Transverse colon (tissue), 4 donors: ENCODE measurements around the gene KAZN. TPM values are rescaled to one million over a fixed set of nuclear protein-coding genes. Genes with fewer than 3 reads are reported as not detected.

Experiments used
- DNase-seq: peaks from one replicate; pipeline ENCODE4 v3.0.0-alpha.2; 2019
- H3K27ac ChIP-seq, 4 donors: fragments of 200-600 bp; sonication (generic); 2 replicates each; pipeline ENCODE4 v1.5.1; 2016 to 2018; ENCODE audit warnings: inconsistent platforms in 4 of 4
- H3K27me3 ChIP-seq: fragments of 200-600 bp; sonication (generic); 2 replicates; pipeline ENCODE4 v1.5.1; 2017; ENCODE audit warnings: inconsistent platforms
- H3K36me3 ChIP-seq, 4 donors: fragments of 200-600 bp; sonication (generic); 2 replicates each; pipeline ENCODE4 v1.5.1; 2017 to 2019; ENCODE audit warnings: inconsistent platforms in 4 of 4
- H3K4me1 ChIP-seq, 4 donors: fragments of 200-600 bp; sonication (generic); 2 replicates each; pipeline ENCODE4 v1.5.1; 2017 to 2020; ENCODE audit warnings: inconsistent platforms in 4 of 4
- H3K4me3 ChIP-seq, 4 donors: fragments of 200-600 bp; sonication (generic); 1 replicate in 1 of 4; 2 replicates in 3 of 4; pipeline versions ENCODE4 v1.5.1 to v1.6.1; 2017 to 2019; ENCODE audit warnings: inconsistent platforms in 4 of 4
- H3K9me3 ChIP-seq, 2 donors: fragments of 200-600 bp; sonication (generic); 2 replicates each; pipeline ENCODE4 v1.5.1; 2017 to 2019; ENCODE audit warnings: inconsistent platforms in 2 of 2
- EP300 ChIP-seq: sonication (generic); formaldehyde crosslinking; IDR thresholded peaks from one replicate; pipeline ENCODE4 v1.6.1; 2017; ENCODE audit warnings: antibody characterized with exemption, low read depth
- POLR2A ChIP-seq: fragments of 450-650 bp; IDR thresholded peaks from one replicate; pipeline ENCODE4 v1.6.1; 2016; ENCODE audit warnings: antibody characterized with exemption, mild to moderate bottlenecking, moderate library complexity
- POLR2AphosphoS5 ChIP-seq, 3 donors: sonication (generic); formaldehyde crosslinking; IDR thresholded peaks; one replicate each; pipeline ENCODE4 v1.6.1; 2016; ENCODE audit warnings: antibody characterized with exemption in 3 of 3
- WGBS, 2 donors: methylation state at CpG; one replicate each; pipeline ENCODE4 v1.1.5; 2018; ENCODE audit warnings: low coverage in 1 of 2; 5-methylcytosine and 5-hydroxymethylcytosine counted together
- in situ Hi-C, 4 donors: fragments of 200-750 bp; cut with MboI; loops; one replicate each; pipeline versions ENCODE4 v1.15.0 to v1.15.1; 2017; ENCODE audit warnings: low sequenced_read_pairs in 3 of 4, low pct_ligation_motif_present in 1 of 4, low pct_unique_long_range_greater_than_20kb in 1 of 4
- intact Hi-C: fragments of 100-400 bp; cut with DNase I; formaldehyde crosslinking; loops from one replicate; pipeline ENCODE4 v1.15.1; 2023; ENCODE audit warnings: low total_unique reads
- total RNA-seq, 4 donors: library from RNA; depleted of rRNA; stranded (reverse); fragments of >200 nt; gene quantifications; one replicate each; pipeline ENCODE4 v1.1.0, GENCODE V29; 2016
- TF ChIP-seq, protein P1 (sequence below), 5 experiments: fragments of 200-600 bp in 3 of 5; fragments of 450-650 bp in 2 of 5; sonication (generic) in 3 of 5; IDR thresholded peaks; 1 replicate in 2 of 5; 2 replicates in 3 of 5; pipeline ENCODE4 v1.5.1; 2016 to 2017; ENCODE audit warnings: antibody characterized with exemption in 5 of 5, inconsistent platforms in 3 of 5, mild to moderate bottlenecking in 2 of 5, moderate library complexity in 1 of 5

Gene KAZN
- total RNA-seq, 4 donors from 2014 or later, result 12.0 to 17.1 (median 16.2) TPM

- no peaks in the 10 kb centered on the region for H3K27me3 ChIP-seq
- TF ChIP-seq, protein P1, sequence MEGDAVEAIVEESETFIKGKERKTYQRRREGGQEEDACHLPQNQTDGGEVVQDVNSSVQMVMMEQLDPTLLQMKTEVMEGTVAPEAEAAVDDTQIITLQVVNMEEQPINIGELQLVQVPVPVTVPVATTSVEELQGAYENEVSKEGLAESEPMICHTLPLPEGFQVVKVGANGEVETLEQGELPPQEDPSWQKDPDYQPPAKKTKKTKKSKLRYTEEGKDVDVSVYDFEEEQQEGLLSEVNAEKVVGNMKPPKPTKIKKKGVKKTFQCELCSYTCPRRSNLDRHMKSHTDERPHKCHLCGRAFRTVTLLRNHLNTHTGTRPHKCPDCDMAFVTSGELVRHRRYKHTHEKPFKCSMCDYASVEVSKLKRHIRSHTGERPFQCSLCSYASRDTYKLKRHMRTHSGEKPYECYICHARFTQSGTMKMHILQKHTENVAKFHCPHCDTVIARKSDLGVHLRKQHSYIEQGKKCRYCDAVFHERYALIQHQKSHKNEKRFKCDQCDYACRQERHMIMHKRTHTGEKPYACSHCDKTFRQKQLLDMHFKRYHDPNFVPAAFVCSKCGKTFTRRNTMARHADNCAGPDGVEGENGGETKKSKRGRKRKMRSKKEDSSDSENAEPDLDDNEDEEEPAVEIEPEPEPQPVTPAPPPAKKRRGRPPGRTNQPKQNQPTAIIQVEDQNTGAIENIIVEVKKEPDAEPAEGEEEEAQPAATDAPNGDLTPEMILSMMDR (IDR thresholded peaks at IDR 0.05), result no peak
- TF ChIP-seq POLR2AphosphoS5 (IDR thresholded peaks at IDR 0.05) (no peak), POLR2A (no peak), EP300 (no peak)
- H3K4me1 ChIP-seq, result no peaks in the 10 kb centered on the region
- no peaks in the 10 kb centered on the region for H3K9me3 ChIP-seq
- intact Hi-C loops, result no loop called here
- H3K27ac ChIP-seq, result no peak overlapping the region
- no peak for DNase-seq
- 94% methylated on average over 9 of the region's 9 CpGs; no CpG with 5 or more reads in 1 of the 2 donors for WGBS, 2 donors
- in situ Hi-C loops, result no loop called here
- no peak overlapping the region for H3K4me3 ChIP-seq
- no peaks in the 10 kb centered on the region for H3K36me3 ChIP-seq
Measured at GRCh38 chr1:15076807-15077206, 478.3 kb downstream of the KAZN start.

DNA sequence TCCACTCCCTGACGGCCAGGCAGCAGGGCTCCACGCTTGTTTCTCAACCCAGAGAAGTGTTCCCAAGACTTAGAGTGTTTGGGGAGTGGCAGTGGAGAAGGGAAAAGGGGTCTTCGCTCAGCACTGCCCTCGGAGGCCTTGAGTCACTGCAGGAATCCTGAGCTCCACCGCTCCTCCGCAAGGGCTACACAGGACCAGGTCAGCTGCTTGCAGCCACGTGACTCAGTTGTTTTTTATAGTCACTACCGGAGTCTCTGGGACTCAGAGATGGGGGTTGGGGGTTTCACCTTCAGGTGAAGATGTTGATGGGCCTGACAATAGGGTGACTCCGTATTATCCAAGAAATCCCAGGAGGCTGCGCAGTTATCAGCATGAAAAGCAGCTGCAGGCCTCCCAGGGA is 478.9 kb downstream of the KAZN start:
- no peaks in the 10 kb centered on the region for H3K4me1 ChIP-seq
- TF ChIP-seq EP300 (no peak), POLR2A (no peak), POLR2AphosphoS5 (IDR thresholded peaks at IDR 0.05) (no peak)
- TF ChIP-seq, protein P1 (IDR thresholded peaks at IDR 0.05), result no peak
- H3K4me3 ChIP-seq, result no peak overlapping the region
- intact Hi-C loops, result no loop called here
- no peaks in the 10 kb centered on the region for H3K27me3 ChIP-seq
- no peaks in the 10 kb centered on the region for H3K9me3 ChIP-seq
- no peak for DNase-seq
- WGBS, 2 donors, result 80 to 85% methylated on average over 1 to 10 of the region's 10 CpGs
- no peaks in the 10 kb centered on the region for H3K36me3 ChIP-seq
- H3K27ac ChIP-seq, result no peak overlapping the region
- in situ Hi-C loops, result no loop called here

- Histone ChIP-seq H3K36me3 (no peaks in the 10 kb centered on the region), H3K4me3 (no peak overlapping the region), H3K27me3 (no peaks in the 10 kb centered on the region), H3K9me3 (no peaks in the 10 kb centered on the region), H3K4me1 (no peaks in the 10 kb centered on the region), H3K27ac (no peak overlapping the region)
- in situ Hi-C loops, result no loop called here
- WGBS, 2 donors, result 60 to 84% methylated on average over 2 to 10 of the region's 10 CpGs
- TF ChIP-seq POLR2AphosphoS5 (IDR thresholded peaks at IDR 0.05) (no peak), POLR2A (no peak), EP300 (no peak)
- TF ChIP-seq, protein P1 (IDR thresholded peaks at IDR 0.05), result no peak
- no peak for DNase-seq
- intact Hi-C loops, result no loop called here
Measured at GRCh38 chr1:15080328-15081007, 482.0 kb downstream of the KAZN start.

- intact Hi-C loops (no loop called here), in situ Hi-C loops (no loop called here)
- 80% methylated on average over 8 of the region's 8 CpGs; no CpG with 5 or more reads in 1 of the 2 donors for whole genome bisulfite sequencing, 2 donors
Measured at GRCh38 chr1:15081102-15081501, 482.6 kb downstream of the KAZN start.

More at GRCh38 chr1:15081102-15081501, 482.6 kb downstream of the KAZN start:
- no peak for DNase-seq
- H3K27ac ChIP-seq, result no peak overlapping the region
- no peaks in the 10 kb centered on the region for H3K36me3 ChIP-seq
- TF ChIP-seq EP300 (no peak), POLR2A (no peak), POLR2AphosphoS5 (IDR thresholded peaks at IDR 0.05) (no peak)
- TF ChIP-seq, protein P1 (IDR thresholded peaks at IDR 0.05), result no peak
- no peaks in the 10 kb centered on the region for H3K4me1 ChIP-seq
- no peak overlapping the region for H3K4me3 ChIP-seq
- no peaks in the 10 kb centered on the region for H3K9me3 ChIP-seq
- H3K27me3 ChIP-seq, result no peaks in the 10 kb centered on the region
